WTC11 (cell line): Measurements from ENCODE around the gene SMURF1. TPM values are rescaled to one million over a fixed set of nuclear protein-coding genes. Genes with fewer than 3 reads are reported as not detected.

Experiments
- ATAC-seq: fragments of 200-7000 bp; cut with Tn5 transposase; 2 replicates; pipeline ENCODE4 v1.10.0; 2021; ENCODE audit warnings: mild to moderate bottlenecking, moderate library complexity
- CTCF ChIA-PET: fragments of 300-600 bp; sonication (Branson Sonifier 250); formaldehyde crosslinking; loops from one replicate; lab custom pipeline; 2021; ENCODE audit warnings: antibody characterized with exemption; lab: Charles Lee
- POLR2A ChIA-PET: fragments of 350-600 bp; sonication (Branson Sonifier 250); formaldehyde crosslinking; loops from one replicate; lab custom pipeline; 2021; ENCODE audit warnings: antibody characterized with exemption; lab: Charles Lee
- DNase-seq: peaks from one replicate; pipeline ENCODE4 v3.0.0; 2021; ENCODE audit warnings: low spot score
- H3K27ac Mint-ChIP-seq: 2 replicates; pipeline ENCODE4 v1.8.0; 2021; ENCODE audit warnings: mixed read lengths
- H3K27me3 Mint-ChIP-seq: 2 replicates; pipeline ENCODE4 v1.8.0; 2021; ENCODE audit warnings: low read depth, mild to moderate bottlenecking, moderate library complexity, mixed read lengths
- H3K36me3 Mint-ChIP-seq: 2 replicates; pipeline ENCODE4 v1.8.0; 2021; ENCODE audit warnings: mixed read lengths
- H3K4me1 Mint-ChIP-seq: 2 replicates; pipeline ENCODE4 v1.8.0; 2022; ENCODE audit warnings: mixed read lengths
- H3K4me3 Mint-ChIP-seq: 2 replicates; pipeline ENCODE4 v1.8.0; 2021; ENCODE audit warnings: mild to moderate bottlenecking, moderate library complexity, mixed read lengths
- H3K9me3 Mint-ChIP-seq: 2 replicates; pipeline ENCODE4 v1.8.0; 2021; ENCODE audit warnings: mixed read lengths
- RORB ChIP-seq: fragments of 250-450 bp; sonication (Bioruptor Pico); IDR thresholded peaks from 2 replicates; pipeline ENCODE4 v1.9.0; 2021; ENCODE audit warnings: mild to moderate bottlenecking
- SMAD4 ChIP-seq: sonication (generic); formaldehyde crosslinking; IDR thresholded peaks from 2 replicates; pipeline ENCODE4 v1.8.0; 2022; ENCODE audit warnings: mild to moderate bottlenecking, missing genetic modification reagents
- TCF7 ChIP-seq: sonication (generic); formaldehyde crosslinking; IDR thresholded peaks from 2 replicates; pipeline ENCODE4 v1.8.0; 2022; ENCODE audit warnings: mild to moderate bottlenecking, low read depth, missing genetic modification reagents, moderate library complexity
- ZBTB21 ChIP-seq: sonication (generic); formaldehyde crosslinking; IDR thresholded peaks from 2 replicates; pipeline ENCODE4 v1.8.1; 2023; ENCODE audit warnings: mild to moderate bottlenecking, missing genetic modification reagents, borderline replicate concordance
- total RNA-seq: library from RNA; stranded (reverse); gene quantifications from 3 replicates; pipeline ENCODE4 v1.2.3, GENCODE V29; 2021
- TF ChIP-seq, protein P1 (sequence below): sonication (generic); formaldehyde crosslinking; IDR thresholded peaks from 2 replicates; pipeline ENCODE4 v1.8.1; 2022; ENCODE audit warnings: mild to moderate bottlenecking, moderate library complexity, missing genetic modification reagents
- TF ChIP-seq, protein P2 (sequence below): sonication (generic); formaldehyde crosslinking; IDR thresholded peaks from 2 replicates; pipeline ENCODE4 v1.8.1; 2023; ENCODE audit warnings: mild to moderate bottlenecking, missing genetic modification reagents
- TF ChIP-seq, protein P3 (sequence below): sonication (generic); formaldehyde crosslinking; IDR thresholded peaks from 2 replicates; pipeline ENCODE4 v1.8.1; 2023; ENCODE audit warnings: mild to moderate bottlenecking, missing genetic modification reagents, moderate library complexity
- TF ChIP-seq, protein P4 (sequence below): fragments of 250-450 bp; sonication (Bioruptor Pico); IDR thresholded peaks from 2 replicates; pipeline ENCODE4 v1.9.0; 2021; ENCODE audit warnings: mild to moderate bottlenecking, borderline replicate concordance
- TF ChIP-seq, protein P5 (sequence below): sonication (generic); formaldehyde crosslinking; conservative IDR thresholded peaks from 2 replicates; pipeline ENCODE4 v1.8.1; 2023; ENCODE audit warnings: mild to moderate bottlenecking, low read depth, missing genetic modification reagents, moderate library complexity
- TF ChIP-seq, protein P6 (sequence below): fragments of 200-600 bp; IDR thresholded peaks from 2 replicates; pipeline ENCODE4 v1.8.0; 2022; ENCODE audit warnings: antibody characterized with exemption
- TF ChIP-seq, protein P7 (sequence below): sonication (generic); formaldehyde crosslinking; IDR thresholded peaks from 2 replicates; pipeline ENCODE4 v1.8.1; 2023; ENCODE audit warnings: mild to moderate bottlenecking, missing genetic modification reagents

The SMURF1 gene
- total RNA-seq, 1 experiment from 2014 or later, result 23.2 TPM

DNA sequence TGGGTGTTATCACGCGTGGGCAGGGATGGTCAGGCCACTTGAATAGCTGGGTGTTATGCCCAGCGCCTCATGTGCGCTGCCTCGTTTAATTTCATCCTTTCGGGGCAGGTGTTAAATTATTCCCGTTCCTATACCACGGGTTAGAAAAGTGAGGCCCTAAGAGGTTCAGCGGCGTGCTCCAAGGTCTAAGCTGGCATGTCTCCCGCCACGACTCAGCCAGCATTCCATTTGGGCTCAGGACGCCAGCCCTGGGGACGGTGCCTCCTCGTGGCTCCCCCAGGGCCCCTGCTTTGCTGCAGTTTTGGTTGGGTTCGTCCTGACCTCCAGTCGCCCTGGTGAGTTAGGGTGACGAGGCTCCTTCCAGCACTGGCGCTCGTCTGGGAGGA, 141.1 kb downstream of the SMURF1 start:
- DNase-seq (no peak), ATAC-seq (no peak)
- ChIA-PET CTCF (interaction anchor here (0.6 kb wide), 1 partner anchor 269 kb away, joined by 3 read pairs; no protein-coding TSS in a partner anchor), POLR2A (no interaction called here)
- no peaks in the 10 kb centered on the region for H3K9me3 Mint-ChIP-seq
- no peaks in the 10 kb centered on the region for H3K27me3 Mint-ChIP-seq
- no peaks in the 10 kb centered on the region for H3K4me1 Mint-ChIP-seq
- H3K4me3 Mint-ChIP-seq, result no peak overlapping the region
- H3K36me3 Mint-ChIP-seq, result peaks cover 43% of the 10 kb centered on the region
- no peak overlapping the region for H3K27ac Mint-ChIP-seq
- TF ChIP-seq, protein P1, sequence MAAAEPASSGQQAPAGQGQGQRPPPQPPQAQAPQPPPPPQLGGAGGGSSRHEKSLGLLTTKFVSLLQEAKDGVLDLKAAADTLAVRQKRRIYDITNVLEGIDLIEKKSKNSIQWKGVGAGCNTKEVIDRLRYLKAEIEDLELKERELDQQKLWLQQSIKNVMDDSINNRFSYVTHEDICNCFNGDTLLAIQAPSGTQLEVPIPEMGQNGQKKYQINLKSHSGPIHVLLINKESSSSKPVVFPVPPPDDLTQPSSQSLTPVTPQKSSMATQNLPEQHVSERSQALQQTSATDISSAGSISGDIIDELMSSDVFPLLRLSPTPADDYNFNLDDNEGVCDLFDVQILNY, result no peak
- TF ChIP-seq, protein P2, sequence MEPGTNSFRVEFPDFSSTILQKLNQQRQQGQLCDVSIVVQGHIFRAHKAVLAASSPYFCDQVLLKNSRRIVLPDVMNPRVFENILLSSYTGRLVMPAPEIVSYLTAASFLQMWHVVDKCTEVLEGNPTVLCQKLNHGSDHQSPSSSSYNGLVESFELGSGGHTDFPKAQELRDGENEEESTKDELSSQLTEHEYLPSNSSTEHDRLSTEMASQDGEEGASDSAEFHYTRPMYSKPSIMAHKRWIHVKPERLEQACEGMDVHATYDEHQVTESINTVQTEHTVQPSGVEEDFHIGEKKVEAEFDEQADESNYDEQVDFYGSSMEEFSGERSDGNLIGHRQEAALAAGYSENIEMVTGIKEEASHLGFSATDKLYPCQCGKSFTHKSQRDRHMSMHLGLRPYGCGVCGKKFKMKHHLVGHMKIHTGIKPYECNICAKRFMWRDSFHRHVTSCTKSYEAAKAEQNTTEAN, result no peak
- TF ChIP-seq, protein P3, sequence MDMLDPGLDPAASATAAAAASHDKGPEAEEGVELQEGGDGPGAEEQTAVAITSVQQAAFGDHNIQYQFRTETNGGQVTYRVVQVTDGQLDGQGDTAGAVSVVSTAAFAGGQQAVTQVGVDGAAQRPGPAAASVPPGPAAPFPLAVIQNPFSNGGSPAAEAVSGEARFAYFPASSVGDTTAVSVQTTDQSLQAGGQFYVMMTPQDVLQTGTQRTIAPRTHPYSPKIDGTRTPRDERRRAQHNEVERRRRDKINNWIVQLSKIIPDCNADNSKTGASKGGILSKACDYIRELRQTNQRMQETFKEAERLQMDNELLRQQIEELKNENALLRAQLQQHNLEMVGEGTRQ (CRISPR knock-in tag), result no peak
- TF ChIP-seq, protein P4, sequence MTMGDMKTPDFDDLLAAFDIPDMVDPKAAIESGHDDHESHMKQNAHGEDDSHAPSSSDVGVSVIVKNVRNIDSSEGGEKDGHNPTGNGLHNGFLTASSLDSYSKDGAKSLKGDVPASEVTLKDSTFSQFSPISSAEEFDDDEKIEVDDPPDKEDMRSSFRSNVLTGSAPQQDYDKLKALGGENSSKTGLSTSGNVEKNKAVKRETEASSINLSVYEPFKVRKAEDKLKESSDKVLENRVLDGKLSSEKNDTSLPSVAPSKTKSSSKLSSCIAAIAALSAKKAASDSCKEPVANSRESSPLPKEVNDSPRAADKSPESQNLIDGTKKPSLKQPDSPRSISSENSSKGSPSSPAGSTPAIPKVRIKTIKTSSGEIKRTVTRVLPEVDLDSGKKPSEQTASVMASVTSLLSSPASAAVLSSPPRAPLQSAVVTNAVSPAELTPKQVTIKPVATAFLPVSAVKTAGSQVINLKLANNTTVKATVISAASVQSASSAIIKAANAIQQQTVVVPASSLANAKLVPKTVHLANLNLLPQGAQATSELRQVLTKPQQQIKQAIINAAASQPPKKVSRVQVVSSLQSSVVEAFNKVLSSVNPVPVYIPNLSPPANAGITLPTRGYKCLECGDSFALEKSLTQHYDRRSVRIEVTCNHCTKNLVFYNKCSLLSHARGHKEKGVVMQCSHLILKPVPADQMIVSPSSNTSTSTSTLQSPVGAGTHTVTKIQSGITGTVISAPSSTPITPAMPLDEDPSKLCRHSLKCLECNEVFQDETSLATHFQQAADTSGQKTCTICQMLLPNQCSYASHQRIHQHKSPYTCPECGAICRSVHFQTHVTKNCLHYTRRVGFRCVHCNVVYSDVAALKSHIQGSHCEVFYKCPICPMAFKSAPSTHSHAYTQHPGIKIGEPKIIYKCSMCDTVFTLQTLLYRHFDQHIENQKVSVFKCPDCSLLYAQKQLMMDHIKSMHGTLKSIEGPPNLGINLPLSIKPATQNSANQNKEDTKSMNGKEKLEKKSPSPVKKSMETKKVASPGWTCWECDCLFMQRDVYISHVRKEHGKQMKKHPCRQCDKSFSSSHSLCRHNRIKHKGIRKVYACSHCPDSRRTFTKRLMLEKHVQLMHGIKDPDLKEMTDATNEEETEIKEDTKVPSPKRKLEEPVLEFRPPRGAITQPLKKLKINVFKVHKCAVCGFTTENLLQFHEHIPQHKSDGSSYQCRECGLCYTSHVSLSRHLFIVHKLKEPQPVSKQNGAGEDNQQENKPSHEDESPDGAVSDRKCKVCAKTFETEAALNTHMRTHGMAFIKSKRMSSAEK, result no peak
- TF ChIP-seq SMAD4 (CRISPR knock-in tag) (no peak), ZBTB21 (CRISPR knock-in tag) (no peak), TCF7 (CRISPR knock-in tag) (no peak), RORB (CRISPR knock-in tag) (no peak)
- TF ChIP-seq, protein P5, sequence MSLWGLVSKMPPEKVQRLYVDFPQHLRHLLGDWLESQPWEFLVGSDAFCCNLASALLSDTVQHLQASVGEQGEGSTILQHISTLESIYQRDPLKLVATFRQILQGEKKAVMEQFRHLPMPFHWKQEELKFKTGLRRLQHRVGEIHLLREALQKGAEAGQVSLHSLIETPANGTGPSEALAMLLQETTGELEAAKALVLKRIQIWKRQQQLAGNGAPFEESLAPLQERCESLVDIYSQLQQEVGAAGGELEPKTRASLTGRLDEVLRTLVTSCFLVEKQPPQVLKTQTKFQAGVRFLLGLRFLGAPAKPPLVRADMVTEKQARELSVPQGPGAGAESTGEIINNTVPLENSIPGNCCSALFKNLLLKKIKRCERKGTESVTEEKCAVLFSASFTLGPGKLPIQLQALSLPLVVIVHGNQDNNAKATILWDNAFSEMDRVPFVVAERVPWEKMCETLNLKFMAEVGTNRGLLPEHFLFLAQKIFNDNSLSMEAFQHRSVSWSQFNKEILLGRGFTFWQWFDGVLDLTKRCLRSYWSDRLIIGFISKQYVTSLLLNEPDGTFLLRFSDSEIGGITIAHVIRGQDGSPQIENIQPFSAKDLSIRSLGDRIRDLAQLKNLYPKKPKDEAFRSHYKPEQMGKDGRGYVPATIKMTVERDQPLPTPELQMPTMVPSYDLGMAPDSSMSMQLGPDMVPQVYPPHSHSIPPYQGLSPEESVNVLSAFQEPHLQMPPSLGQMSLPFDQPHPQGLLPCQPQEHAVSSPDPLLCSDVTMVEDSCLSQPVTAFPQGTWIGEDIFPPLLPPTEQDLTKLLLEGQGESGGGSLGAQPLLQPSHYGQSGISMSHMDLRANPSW, result no peak
- TF ChIP-seq, protein P6, sequence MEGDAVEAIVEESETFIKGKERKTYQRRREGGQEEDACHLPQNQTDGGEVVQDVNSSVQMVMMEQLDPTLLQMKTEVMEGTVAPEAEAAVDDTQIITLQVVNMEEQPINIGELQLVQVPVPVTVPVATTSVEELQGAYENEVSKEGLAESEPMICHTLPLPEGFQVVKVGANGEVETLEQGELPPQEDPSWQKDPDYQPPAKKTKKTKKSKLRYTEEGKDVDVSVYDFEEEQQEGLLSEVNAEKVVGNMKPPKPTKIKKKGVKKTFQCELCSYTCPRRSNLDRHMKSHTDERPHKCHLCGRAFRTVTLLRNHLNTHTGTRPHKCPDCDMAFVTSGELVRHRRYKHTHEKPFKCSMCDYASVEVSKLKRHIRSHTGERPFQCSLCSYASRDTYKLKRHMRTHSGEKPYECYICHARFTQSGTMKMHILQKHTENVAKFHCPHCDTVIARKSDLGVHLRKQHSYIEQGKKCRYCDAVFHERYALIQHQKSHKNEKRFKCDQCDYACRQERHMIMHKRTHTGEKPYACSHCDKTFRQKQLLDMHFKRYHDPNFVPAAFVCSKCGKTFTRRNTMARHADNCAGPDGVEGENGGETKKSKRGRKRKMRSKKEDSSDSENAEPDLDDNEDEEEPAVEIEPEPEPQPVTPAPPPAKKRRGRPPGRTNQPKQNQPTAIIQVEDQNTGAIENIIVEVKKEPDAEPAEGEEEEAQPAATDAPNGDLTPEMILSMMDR, result no peak

DNA sequence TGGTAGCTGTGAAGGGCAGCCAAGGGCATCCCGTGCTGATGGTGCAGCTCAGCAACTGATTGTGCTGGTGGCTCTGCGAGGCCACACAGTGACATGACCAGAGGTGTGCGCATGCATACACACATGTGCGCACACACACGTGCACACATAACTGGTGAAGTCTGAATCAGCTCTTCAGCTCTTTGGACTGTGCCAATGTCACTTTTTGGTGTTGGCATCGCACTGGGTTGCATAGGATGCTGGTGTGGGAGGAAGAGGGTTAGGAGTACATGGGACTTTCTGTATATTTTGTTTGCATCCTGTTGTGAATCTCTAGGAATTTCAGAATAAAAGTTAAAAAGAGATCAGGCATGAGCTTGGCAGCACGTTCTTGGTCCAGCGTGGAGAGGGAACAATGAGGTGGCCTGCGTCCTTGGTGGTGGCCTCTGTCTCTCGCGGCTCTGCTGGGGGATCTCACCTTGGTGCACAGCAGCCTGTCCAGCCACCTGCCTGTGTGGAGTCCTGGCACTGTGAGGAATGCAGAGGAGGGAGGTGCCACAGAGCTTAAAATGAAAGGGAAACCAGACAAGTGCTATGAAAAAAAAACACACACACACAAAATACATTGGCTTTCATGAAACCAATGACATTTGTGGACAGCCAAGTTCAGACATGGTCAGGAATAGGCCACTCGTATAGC, 141.6 kb downstream of the SMURF1 start:
- POLR2A ChIA-PET, result no interaction called here
- Mint-ChIP-seq H3K27ac (peak overlapping the region; percentile 11; the same call in 1 of the 2 replicates), H3K36me3 (peaks cover 43% of the 10 kb centered on the region), H3K27me3 (no peaks in the 10 kb centered on the region), H3K4me1 (no peaks in the 10 kb centered on the region), H3K4me3 (no peak overlapping the region), H3K9me3 (no peaks in the 10 kb centered on the region)
- DNase-seq (no peak), ATAC-seq (no peak)
- CTCF ChIA-PET, result interaction anchor here (0.6 to 1.4 kb wide), 2 partner anchors 35 to 269 kb away, joined by 3 to 4 read pairs; no protein-coding TSS in a partner anchor
- TF ChIP-seq, protein P7, sequence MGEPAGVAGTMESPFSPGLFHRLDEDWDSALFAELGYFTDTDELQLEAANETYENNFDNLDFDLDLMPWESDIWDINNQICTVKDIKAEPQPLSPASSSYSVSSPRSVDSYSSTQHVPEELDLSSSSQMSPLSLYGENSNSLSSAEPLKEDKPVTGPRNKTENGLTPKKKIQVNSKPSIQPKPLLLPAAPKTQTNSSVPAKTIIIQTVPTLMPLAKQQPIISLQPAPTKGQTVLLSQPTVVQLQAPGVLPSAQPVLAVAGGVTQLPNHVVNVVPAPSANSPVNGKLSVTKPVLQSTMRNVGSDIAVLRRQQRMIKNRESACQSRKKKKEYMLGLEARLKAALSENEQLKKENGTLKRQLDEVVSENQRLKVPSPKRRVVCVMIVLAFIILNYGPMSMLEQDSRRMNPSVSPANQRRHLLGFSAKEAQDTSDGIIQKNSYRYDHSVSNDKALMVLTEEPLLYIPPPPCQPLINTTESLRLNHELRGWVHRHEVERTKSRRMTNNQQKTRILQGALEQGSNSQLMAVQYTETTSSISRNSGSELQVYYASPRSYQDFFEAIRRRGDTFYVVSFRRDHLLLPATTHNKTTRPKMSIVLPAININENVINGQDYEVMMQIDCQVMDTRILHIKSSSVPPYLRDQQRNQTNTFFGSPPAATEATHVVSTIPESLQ (CRISPR knock-in tag), result no peak
- TF ChIP-seq, protein P4, result no peak
